ENCODE data around the gene TSKU.

- TF ChIP-seq POLR2A (IDR thresholded peaks at IDR 0.05) (no peak), CTCF (IDR thresholded peaks at IDR 0.05) (no peak)
Measured at GRCh38 chr11:76783294-76783895, at the start of gene TSKU.
